H9 (cell line): ENCODE results near the gene KLRC4. TPM values are rescaled to one million over a fixed set of nuclear protein-coding genes. Genes with fewer than 3 reads are reported as not detected.

ENCODE experiments used
- DNase-seq: peaks from one replicate; pipeline ENCODE4 v3.0.0-alpha.2; 2017
- H2AFZ ChIP-seq: one replicate; pipeline ENCODE4 v1.6.1; 2013; ENCODE audit warnings: mild to moderate bottlenecking, low read length, control low read depth, moderate library complexity
- H2AK5ac ChIP-seq: 2 replicates; pipeline ENCODE4 v1.6.1; 2013; ENCODE audit warnings: low read length, control low read depth, mixed read lengths; ENCODE audit not compliant: insufficient read length
- H2BK120ac ChIP-seq: one replicate; pipeline ENCODE4 v1.6.1; 2013; ENCODE audit warnings: low read depth, mild to moderate bottlenecking, low read length, control low read depth, inconsistent platforms; ENCODE audit not compliant: poor library complexity, severe bottlenecking
- H2BK12ac ChIP-seq: 2 replicates; pipeline ENCODE4 v1.6.1; 2013; ENCODE audit warnings: low read length, control low read depth, mixed read lengths, low read depth; ENCODE audit not compliant: insufficient read length
- H2BK15ac ChIP-seq: 2 replicates; pipeline ENCODE4 v1.6.1; 2013; ENCODE audit warnings: low read depth, low read length, control low read depth
- H2BK20ac ChIP-seq: one replicate; pipeline ENCODE4 v1.6.1; 2013; ENCODE audit warnings: low read depth, mild to moderate bottlenecking, low read length, control low read depth, inconsistent platforms; ENCODE audit not compliant: poor library complexity, severe bottlenecking
- H2BK5ac ChIP-seq: 2 replicates; pipeline ENCODE4 v1.6.1; 2013; ENCODE audit warnings: low read length, control low read depth, mixed read lengths; ENCODE audit not compliant: insufficient read length
- H3K14ac ChIP-seq: 2 replicates; pipeline ENCODE4 v1.6.1; 2013; ENCODE audit warnings: low read length, control low read depth; ENCODE audit not compliant: insufficient read depth
- H3K18ac ChIP-seq: 2 replicates; pipeline ENCODE4 v1.6.1; 2013; ENCODE audit warnings: low read depth, mild to moderate bottlenecking, mixed read lengths, low read length, control low read depth; ENCODE audit not compliant: insufficient read length
- H3K23ac ChIP-seq: 2 replicates; pipeline ENCODE4 v1.6.1; 2013; ENCODE audit warnings: low read length, control low read depth, mixed read lengths, low read depth; ENCODE audit not compliant: insufficient read length
- H3K23me2 ChIP-seq: 2 replicates; pipeline ENCODE4 v1.6.1; 2013; ENCODE audit warnings: low read depth, mild to moderate bottlenecking, mixed read lengths, low read length, control low read depth; ENCODE audit not compliant: insufficient read length, poor library complexity, severe bottlenecking
- H3K27ac ChIP-seq: 2 replicates; pipeline ENCODE4 v1.5.1; 2013; ENCODE audit warnings: low read length, control low read depth, mixed read lengths, low read depth; ENCODE audit not compliant: insufficient read length
- H3K27me3 ChIP-seq: 2 replicates; pipeline ENCODE4 v1.6.1; 2013; ENCODE audit warnings: low read length, control low read depth, inconsistent platforms; ENCODE audit not compliant: insufficient read depth
- H3K4ac ChIP-seq: 2 replicates; pipeline ENCODE4 v1.6.1; 2013; ENCODE audit warnings: low read depth, mild to moderate bottlenecking, control low read depth, inconsistent platforms, low read length, moderate library complexity
- H3K4me1 ChIP-seq: 2 replicates; pipeline ENCODE4 v1.6.1; 2013; ENCODE audit warnings: low read length, control low read depth, inconsistent platforms; ENCODE audit not compliant: insufficient read depth
- H3K4me2 ChIP-seq: 2 replicates; pipeline ENCODE4 v1.6.1; 2013; ENCODE audit warnings: low read length, control low read depth, mixed read lengths; ENCODE audit not compliant: insufficient read length, insufficient read depth
- H3K56ac ChIP-seq: 2 replicates; pipeline ENCODE4 v1.6.1; 2013; ENCODE audit warnings: low read depth, mild to moderate bottlenecking, mixed read lengths, low read length, control low read depth; ENCODE audit not compliant: insufficient read length
- H3K79me1 ChIP-seq: 2 replicates; pipeline ENCODE4 v1.6.1; 2013; ENCODE audit warnings: low read depth, mild to moderate bottlenecking, moderate library complexity, low read length, control low read depth, inconsistent platforms; ENCODE audit not compliant: insufficient read depth, poor library complexity, severe bottlenecking
- H3K79me2 ChIP-seq: 2 replicates; pipeline ENCODE4 v1.6.1; 2013; ENCODE audit warnings: low read length, control low read depth, inconsistent platforms; ENCODE audit not compliant: insufficient read depth
- H3K9ac ChIP-seq: 2 replicates; pipeline ENCODE4 v1.6.1; 2013; ENCODE audit warnings: low read length, control low read depth, mixed read lengths; ENCODE audit not compliant: insufficient read length; ENCODE audit errors: extremely low read depth
- H3K9me3 ChIP-seq: one replicate; pipeline ENCODE4 v1.6.1; 2013; ENCODE audit warnings: low read depth, low read length, inconsistent platforms; ENCODE audit not compliant: control insufficient read depth
- H3T11ph ChIP-seq: one replicate; pipeline ENCODE4 v1.6.1; 2013; ENCODE audit warnings: mild to moderate bottlenecking, low read length, control low read depth, inconsistent platforms
- H4K20me1 ChIP-seq: one replicate; pipeline ENCODE4 v1.6.1; 2013; ENCODE audit not compliant: control insufficient read depth, insufficient read length, insufficient read depth
- H4K5ac ChIP-seq: 2 replicates; pipeline ENCODE4 v1.6.1; 2013; ENCODE audit warnings: low read depth, mild to moderate bottlenecking, mixed read lengths, low read length, control low read depth; ENCODE audit not compliant: insufficient read length
- H4K8ac ChIP-seq: replicated peaks from 2 replicates; pipeline ENCODE4 v1.6.1; 2013; ENCODE audit warnings: low read length, control low read depth, mixed read lengths, low read depth; ENCODE audit not compliant: insufficient read length
- H4K91ac ChIP-seq: 2 replicates; pipeline ENCODE4 v1.6.1; 2013; ENCODE audit warnings: low read depth, mild to moderate bottlenecking, moderate library complexity, mixed read lengths, low read length, control low read depth; ENCODE audit not compliant: insufficient read length
- H3K27ac Mint-ChIP-seq, 3 experiments: 2 replicates in 2 of 3; 3 replicates in 1 of 3; pipeline ENCODE4 v1.8.0; 2020 to 2021; ENCODE audit warnings: mixed read lengths in 3 of 3, mild to moderate bottlenecking in 1 of 3, moderate library complexity in 1 of 3
- H3K27me3 Mint-ChIP-seq: 2 replicates; pipeline ENCODE4 v1.8.0; 2021; ENCODE audit warnings: low read depth, mild to moderate bottlenecking, moderate library complexity, mixed read lengths
- H3K36me3 Mint-ChIP-seq, 3 experiments: 2 replicates in 2 of 3; 3 replicates in 1 of 3; pipeline ENCODE4 v1.8.0; 2020 to 2021; ENCODE audit warnings: low read depth in 3 of 3, mixed read lengths in 3 of 3; ENCODE audit not compliant: insufficient read depth in 1 of 3
- H3K4me1 Mint-ChIP-seq, 2 experiments: 2 replicates each; pipeline ENCODE4 v1.8.0; 2020; ENCODE audit warnings: mixed read lengths in 2 of 2
- H3K4me3 Mint-ChIP-seq, 2 experiments: 2 replicates in 1 of 2; 3 replicates in 1 of 2; pipeline ENCODE4 v1.8.0; 2020 to 2021; ENCODE audit warnings: mild to moderate bottlenecking in 2 of 2, mixed read lengths in 2 of 2, moderate library complexity in 1 of 2
- H3K9me3 Mint-ChIP-seq, 2 experiments: 2 replicates in 1 of 2; 3 replicates in 1 of 2; pipeline ENCODE4 v1.8.0; 2020; ENCODE audit warnings: mild to moderate bottlenecking in 2 of 2, mixed read lengths in 2 of 2, moderate library complexity in 1 of 2
- CTCF ChIP-seq: fragments of 200-600 bp; sonication (generic); conservative IDR thresholded peaks from 3 replicates; pipeline ENCODE4 v1.8.0; 2021; ENCODE audit warnings: antibody characterized with exemption, mild to moderate bottlenecking
- total RNA-seq: library from RNA; stranded (reverse); gene quantifications from 2 replicates; pipeline ENCODE4 v1.2.1, GENCODE V29; 2021

Gene KLRC4
- total RNA-seq, 1 experiment from 2014 or later = not detected

- H3K9me3 Mint-ChIP-seq = no peaks in the 10 kb centered on the region; a peak in 1 of 5 replicates
- no peak for TF ChIP-seq CTCF
- H3K27ac Mint-ChIP-seq = no peak overlapping the region
- H4K91ac ChIP-seq = no peak overlapping the region
- H3K4me2 ChIP-seq = no peak overlapping the region
- H3K27me3 Mint-ChIP-seq = no peaks in the 10 kb centered on the region
- no peaks in the 10 kb centered on the region for H3K27me3 ChIP-seq
- H3K18ac ChIP-seq = no peak overlapping the region
- H2BK15ac ChIP-seq = no peak overlapping the region
- H2BK12ac ChIP-seq = no peak overlapping the region
- no peak overlapping the region for H3K4me3 Mint-ChIP-seq
- H3K79me2 ChIP-seq = no peaks in the 10 kb centered on the region
- H2BK20ac ChIP-seq = no peak overlapping the region
- no peaks in the 10 kb centered on the region for H3K79me1 ChIP-seq
- no peak overlapping the region for H3K56ac ChIP-seq
- H2BK5ac ChIP-seq = no peak overlapping the region
- no peaks in the 10 kb centered on the region for H4K20me1 ChIP-seq
- H3T11ph ChIP-seq = no peak overlapping the region
- H3K36me3 Mint-ChIP-seq = no peaks in the 10 kb centered on the region
- no peak overlapping the region for H3K4ac ChIP-seq
- no peaks in the 10 kb centered on the region for H3K9me3 ChIP-seq
- no peaks in the 10 kb centered on the region for H3K23me2 ChIP-seq
- no peak overlapping the region for H3K9ac ChIP-seq
- peaks cover under 1% of the 10 kb centered on the region in 2 experiments; a peak in 3 of 4 replicates for H3K4me1 Mint-ChIP-seq
- no peak overlapping the region for H4K5ac ChIP-seq
- no peaks in the 10 kb centered on the region; the same call in 1 of the 2 replicates for H3K4me1 ChIP-seq
- no peak for DNase-seq
- H2BK120ac ChIP-seq = no peak overlapping the region
- H3K27ac ChIP-seq = no peak overlapping the region
- no peak overlapping the region for H2AK5ac ChIP-seq
- H4K8ac ChIP-seq = no peak overlapping the region
- no peak overlapping the region for H3K14ac ChIP-seq
- no peak overlapping the region for H2AFZ ChIP-seq
- H3K23ac ChIP-seq = no peak overlapping the region
Observed at GRCh38 chr12:10400829-10401228, 8.7 kb downstream of the KLRC4 start.
